Activated T-cell treated with anti-CD3 and anti-CD28 coated beads, Interleukin-2, amount 50 U/mL, for 72 hours (primary cell): ENCODE data around the gene DHX32. TPM values are rescaled to one million over a fixed set of nuclear protein-coding genes. Genes with fewer than 3 reads are reported as not detected.
A peak's percentile ranks its signal among the peaks of the same experiment; 100 is the strongest.

ENCODE experiments used
- ATAC-seq, 2 donors: fragments of 150-1000 bp; cut with Tn5 transposase; replicated peaks in 1 of 2; 2 replicates each; pipeline ENCODE4 v1.10.0; 2021; ENCODE audit warnings: moderate library complexity in 2 of 2, mild to moderate bottlenecking in 1 of 2
- DNase-seq, 2 donors: peaks; one replicate each; pipeline ENCODE4 v3.0.0; 2021 to 2022; ENCODE audit warnings: mixed read lengths in 1 of 2
- H3K27ac Mint-ChIP-seq: one replicate; pipeline ENCODE4 v1.8.0; 2022; ENCODE audit warnings: mild to moderate bottlenecking, moderate library complexity, mixed read lengths
- H3K27me3 Mint-ChIP-seq: one replicate; pipeline ENCODE4 v1.8.0; 2022; ENCODE audit warnings: low read depth, mixed read lengths
- H3K36me3 Mint-ChIP-seq, 2 donors: one replicate each; pipeline ENCODE4 v1.8.0; 2022; ENCODE audit warnings: mixed read lengths in 2 of 2, mild to moderate bottlenecking in 1 of 2; ENCODE audit not compliant: insufficient read depth in 2 of 2
- H3K4me1 Mint-ChIP-seq: one replicate; pipeline ENCODE4 v1.8.0; 2022; ENCODE audit warnings: low read depth, mixed read lengths
- H3K4me3 Mint-ChIP-seq, 2 donors: one replicate each; pipeline ENCODE4 v1.8.0; 2022; ENCODE audit warnings: mild to moderate bottlenecking in 2 of 2, mixed read lengths in 2 of 2, moderate library complexity in 2 of 2
- H3K9me3 Mint-ChIP-seq, 2 donors: one replicate each; pipeline ENCODE4 v1.8.0; 2022; ENCODE audit warnings: mixed read lengths in 2 of 2
- total RNA-seq, 2 donors: library from RNA; stranded (reverse); gene quantifications; one replicate each; pipeline ENCODE4 v1.2.3, GENCODE V29; 2022

DHX32 gene
- total RNA-seq, 2 donors from 2014 or later, result 24.4 to 34.4 TPM

GRCh38 chr10:125801574-125801973 is 79.5 kb downstream of the DHX32 start:
- Mint-ChIP-seq H3K27ac (no peak overlapping the region), H3K4me3 (no peak overlapping the region), H3K27me3 (no peaks in the 10 kb centered on the region), H3K4me1 (peaks cover 6% of the 10 kb centered on the region), H3K9me3 (no peaks in the 10 kb centered on the region), H3K36me3 (peaks cover 0 to 2% of the 10 kb centered on the region in 2 donors)
- ATAC-seq (no peak), DNase-seq (no peak)

GRCh38 chr10:125799451-125800182 is 81.5 kb downstream of the DHX32 start:
- no peak overlapping the region for H3K4me3 Mint-ChIP-seq
- H3K36me3 Mint-ChIP-seq, result no peaks in the 10 kb centered on the region
- no peaks in the 10 kb centered on the region for H3K9me3 Mint-ChIP-seq
- H3K4me1 Mint-ChIP-seq, result peaks cover 6% of the 10 kb centered on the region
- no peak for DNase-seq
- no peaks in the 10 kb centered on the region for H3K27me3 Mint-ChIP-seq
- ATAC-seq, result no peak
- no peak overlapping the region for H3K27ac Mint-ChIP-seq

GRCh38 chr10:125797994-125798662 is 83.0 kb downstream of the DHX32 start:
- Mint-ChIP-seq H3K4me3 (no peak overlapping the region), H3K9me3 (no peaks in the 10 kb centered on the region), H3K4me1 (peaks cover 6% of the 10 kb centered on the region), H3K36me3 (peaks cover 0 to 4% of the 10 kb centered on the region in 2 donors), H3K27me3 (no peaks in the 10 kb centered on the region), H3K27ac (peak overlapping the region; percentile 46)
- no peak for DNase-seq
- ATAC-seq, result no peak

GRCh38 chr10:125797424-125797823 is 83.7 kb downstream of the DHX32 start:
- Mint-ChIP-seq H3K36me3 (peaks cover 0 to 4% of the 10 kb centered on the region in 2 donors), H3K27me3 (no peaks in the 10 kb centered on the region), H3K4me3 (no peak overlapping the region), H3K9me3 (no peaks in the 10 kb centered on the region), H3K27ac (no peak overlapping the region), H3K4me1 (no peaks in the 10 kb centered on the region)
- DNase-seq (no peak), ATAC-seq (no peak)

- no peak overlapping the region for H3K4me3 Mint-ChIP-seq
- ATAC-seq (no peak), DNase-seq (no peak)
- no peaks in the 10 kb centered on the region for H3K27me3 Mint-ChIP-seq
- peaks cover 0 to 4% of the 10 kb centered on the region in 2 donors for H3K36me3 Mint-ChIP-seq
- H3K27ac Mint-ChIP-seq, result no peak overlapping the region
- no peaks in the 10 kb centered on the region for H3K9me3 Mint-ChIP-seq
- no peaks in the 10 kb centered on the region for H3K4me1 Mint-ChIP-seq
These were observed 85.4 kb downstream of the DHX32 start for GRCh38 chr10:125795637-125796190.

- Mint-ChIP-seq H3K36me3 (peaks cover 0 to 4% of the 10 kb centered on the region in 2 donors), H3K4me3 (no peak overlapping the region), H3K27me3 (no peaks in the 10 kb centered on the region), H3K9me3 (no peaks in the 10 kb centered on the region), H3K27ac (no peak overlapping the region), H3K4me1 (no peaks in the 10 kb centered on the region)
- DNase-seq (no peak), ATAC-seq (no peak)
These were observed 86.0 kb downstream of the DHX32 start for GRCh38 chr10:125795128-125795527.

- Mint-ChIP-seq H3K4me3 (no peak overlapping the region), H3K27ac (no peak overlapping the region), H3K27me3 (no peaks in the 10 kb centered on the region), H3K4me1 (peaks cover 6% of the 10 kb centered on the region), H3K9me3 (no peaks in the 10 kb centered on the region), H3K36me3 (peaks cover 0 to 4% of the 10 kb centered on the region in 2 donors)
- ATAC-seq (peak in 1 of 2 donors; percentile 7), DNase-seq (no peak)
These were observed 88.5 kb downstream of the DHX32 start for GRCh38 chr10:125792342-125793300.

- Mint-ChIP-seq H3K27me3 (no peaks in the 10 kb centered on the region), H3K27ac (peak overlapping the region; percentile 60), H3K36me3 (no peaks in the 10 kb centered on the region), H3K4me1 (peaks cover 6% of the 10 kb centered on the region), H3K4me3 (no peak overlapping the region), H3K9me3 (no peaks in the 10 kb centered on the region)
- no peak for DNase-seq
- ATAC-seq, result peak; percentile 45 to 67
These were observed 92.7 kb downstream of the DHX32 start for GRCh38 chr10:125788156-125789034.

Other genes with a start within 250 kb of the DHX32 start
- gene TEX36, start 198.1 kb downstream of the DHX32 start, total RNA-seq, result not detected
- 10 to 100 TPM; 25.1 to 26.3 TPM for gene EDRF1, start 161.6 kb downstream of the DHX32 start, total RNA-seq
- not detected for gene MMP21, start 105.5 kb downstream of the DHX32 start, total RNA-seq
- 10 to 100 TPM; 31.6 to 35.4 TPM for gene UROS, start 58.0 kb downstream of the DHX32 start, total RNA-seq
- gene BCCIP, start 57.7 kb downstream of the DHX32 start, total RNA-seq, result 10 to 100 TPM; 56.8 to 72.6 TPM
- 1 to 10 TPM in 1 of 2 donors, not detected in 1; 1.1 TPM for gene FANK1, start 15.3 kb upstream of the DHX32 start, total RNA-seq